A549 (cell line): ENCODE measurements around the gene PCNX2.
A peak's percentile ranks its signal among the peaks of the same experiment; 100 is the strongest.

Experiments used
- CBX2 ChIP-seq: fragments of 200-600 bp; sonication (generic); IDR thresholded peaks from 2 replicates; pipeline ENCODE4 v1.6.1; 2016; ENCODE audit warnings: low read depth, mild to moderate bottlenecking, borderline replicate concordance
- CBX8 ChIP-seq: fragments of 200-600 bp; sonication (generic); IDR thresholded peaks from 2 replicates; pipeline ENCODE4 v1.6.1; 2016
- CEBPB ChIP-seq, 2 experiments: fragments of >200 bp in 1 of 2; sonication (Bioruptor Twin) in 1 of 2; formaldehyde crosslinking in 1 of 2; IDR thresholded peaks; 2 replicates each; pipeline ENCODE4 v1.6.1; 2012 to 2016
- CHD2 ChIP-seq: fragments of 150-350 bp; IDR thresholded peaks from 2 replicates; pipeline ENCODE4 v1.6.1; 2014; ENCODE audit warnings: low read length; ENCODE audit not compliant: partially characterized antibody
- EHMT2 ChIP-seq: fragments of 200-600 bp; sonication (generic); IDR thresholded peaks from 2 replicates; pipeline ENCODE4 v1.6.1; 2016; ENCODE audit warnings: antibody characterized with exemption, low read depth, mild to moderate bottlenecking, moderate library complexity
- HDAC2 ChIP-seq: fragments of 200-600 bp; sonication (generic); IDR thresholded peaks from 2 replicates; pipeline ENCODE4 v1.6.1; 2016
- JUNB ChIP-seq: fragments of >200 bp; sonication (Bioruptor Twin); formaldehyde crosslinking; IDR thresholded peaks from 2 replicates; pipeline ENCODE4 v1.6.1; 2016
- KDM1A ChIP-seq: fragments of 200-600 bp; sonication (generic); IDR thresholded peaks from 2 replicates; pipeline ENCODE4 v1.6.1; 2016; ENCODE audit warnings: low read depth, mild to moderate bottlenecking
- NFE2L2 ChIP-seq: fragments of 150-350 bp; conservative IDR thresholded peaks from 2 replicates; pipeline ENCODE4 v1.6.1; 2014; ENCODE audit warnings: low read length
- POLR2A ChIP-seq: IDR thresholded peaks from 2 replicates; pipeline ENCODE4 v1.6.1; 2012; ENCODE audit warnings: mild to moderate bottlenecking, low read length
- SMC3 ChIP-seq: fragments of >200 bp; sonication (Bioruptor Twin); formaldehyde crosslinking; IDR thresholded peaks from 3 replicates; pipeline ENCODE4 v1.6.1; 2018; ENCODE audit warnings: inconsistent platforms
- TF ChIP-seq, protein P1 (sequence below): fragments of >200 bp; sonication (Bioruptor Twin); formaldehyde crosslinking; IDR thresholded peaks from 3 replicates; pipeline ENCODE4 v1.5.1; 2016
- TF ChIP-seq, protein P2 (sequence below): fragments of 200-600 bp; sonication (generic); IDR thresholded peaks from 2 replicates; pipeline ENCODE4 v1.6.1; 2016; ENCODE audit warnings: antibody characterized with exemption, mild to moderate bottlenecking, moderate library complexity

GRCh38 chr1:233113009-233113879 is 182.3 kb downstream of the PCNX2 start:
- TF ChIP-seq, protein P1, sequence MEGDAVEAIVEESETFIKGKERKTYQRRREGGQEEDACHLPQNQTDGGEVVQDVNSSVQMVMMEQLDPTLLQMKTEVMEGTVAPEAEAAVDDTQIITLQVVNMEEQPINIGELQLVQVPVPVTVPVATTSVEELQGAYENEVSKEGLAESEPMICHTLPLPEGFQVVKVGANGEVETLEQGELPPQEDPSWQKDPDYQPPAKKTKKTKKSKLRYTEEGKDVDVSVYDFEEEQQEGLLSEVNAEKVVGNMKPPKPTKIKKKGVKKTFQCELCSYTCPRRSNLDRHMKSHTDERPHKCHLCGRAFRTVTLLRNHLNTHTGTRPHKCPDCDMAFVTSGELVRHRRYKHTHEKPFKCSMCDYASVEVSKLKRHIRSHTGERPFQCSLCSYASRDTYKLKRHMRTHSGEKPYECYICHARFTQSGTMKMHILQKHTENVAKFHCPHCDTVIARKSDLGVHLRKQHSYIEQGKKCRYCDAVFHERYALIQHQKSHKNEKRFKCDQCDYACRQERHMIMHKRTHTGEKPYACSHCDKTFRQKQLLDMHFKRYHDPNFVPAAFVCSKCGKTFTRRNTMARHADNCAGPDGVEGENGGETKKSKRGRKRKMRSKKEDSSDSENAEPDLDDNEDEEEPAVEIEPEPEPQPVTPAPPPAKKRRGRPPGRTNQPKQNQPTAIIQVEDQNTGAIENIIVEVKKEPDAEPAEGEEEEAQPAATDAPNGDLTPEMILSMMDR = no peak
- peak; percentile 48 for TF ChIP-seq SMC3
- TF ChIP-seq CHD2 = no peak
- TF ChIP-seq JUNB = peak; percentile 96
- TF ChIP-seq POLR2A = no peak
- no peak for TF ChIP-seq CBX8
- TF ChIP-seq, protein P2, sequence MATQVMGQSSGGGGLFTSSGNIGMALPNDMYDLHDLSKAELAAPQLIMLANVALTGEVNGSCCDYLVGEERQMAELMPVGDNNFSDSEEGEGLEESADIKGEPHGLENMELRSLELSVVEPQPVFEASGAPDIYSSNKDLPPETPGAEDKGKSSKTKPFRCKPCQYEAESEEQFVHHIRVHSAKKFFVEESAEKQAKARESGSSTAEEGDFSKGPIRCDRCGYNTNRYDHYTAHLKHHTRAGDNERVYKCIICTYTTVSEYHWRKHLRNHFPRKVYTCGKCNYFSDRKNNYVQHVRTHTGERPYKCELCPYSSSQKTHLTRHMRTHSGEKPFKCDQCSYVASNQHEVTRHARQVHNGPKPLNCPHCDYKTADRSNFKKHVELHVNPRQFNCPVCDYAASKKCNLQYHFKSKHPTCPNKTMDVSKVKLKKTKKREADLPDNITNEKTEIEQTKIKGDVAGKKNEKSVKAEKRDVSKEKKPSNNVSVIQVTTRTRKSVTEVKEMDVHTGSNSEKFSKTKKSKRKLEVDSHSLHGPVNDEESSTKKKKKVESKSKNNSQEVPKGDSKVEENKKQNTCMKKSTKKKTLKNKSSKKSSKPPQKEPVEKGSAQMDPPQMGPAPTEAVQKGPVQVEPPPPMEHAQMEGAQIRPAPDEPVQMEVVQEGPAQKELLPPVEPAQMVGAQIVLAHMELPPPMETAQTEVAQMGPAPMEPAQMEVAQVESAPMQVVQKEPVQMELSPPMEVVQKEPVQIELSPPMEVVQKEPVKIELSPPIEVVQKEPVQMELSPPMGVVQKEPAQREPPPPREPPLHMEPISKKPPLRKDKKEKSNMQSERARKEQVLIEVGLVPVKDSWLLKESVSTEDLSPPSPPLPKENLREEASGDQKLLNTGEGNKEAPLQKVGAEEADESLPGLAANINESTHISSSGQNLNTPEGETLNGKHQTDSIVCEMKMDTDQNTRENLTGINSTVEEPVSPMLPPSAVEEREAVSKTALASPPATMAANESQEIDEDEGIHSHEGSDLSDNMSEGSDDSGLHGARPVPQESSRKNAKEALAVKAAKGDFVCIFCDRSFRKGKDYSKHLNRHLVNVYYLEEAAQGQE = peak; percentile 23; the same call in 1 of the 2 replicates
- TF ChIP-seq CBX2 = no peak
- peak; percentile 93 for TF ChIP-seq NFE2L2
- no peak for TF ChIP-seq HDAC2
- TF ChIP-seq EHMT2 = no peak
- TF ChIP-seq KDM1A = no peak
- TF ChIP-seq CEBPB (IDR thresholded peaks at IDR 0.05) = peak; percentile 99 to 100
